Measurements from ENCODE around the gene MAFG.

Gene MAFG

GRCh38 chr17:81928544-81929252 lies 1.2 kb upstream of the MAFG start:
- TF ChIP-seq CTCF (IDR thresholded peaks at IDR 0.05) = no peak
- peaks cover 59% of the 10 kb centered on the region for H3K27me3 ChIP-seq
- no peak overlapping the region for H3K27ac ChIP-seq
- H3K36me3 ChIP-seq = no peaks in the 10 kb centered on the region
- H3K9me3 ChIP-seq = no peaks in the 10 kb centered on the region
- H3K4me3 ChIP-seq (ENCODE audit: low read depth in 1 of 2, low read length in 1 of 2) = peak overlapping the region; percentile 78 to 83
- H3K4me1 ChIP-seq (ENCODE audit: control insufficient read depth in 1 of 2, insufficient read depth in 1 of 2, low read depth in 1 of 2, low read length in 1 of 2) = peaks cover 45% of the 10 kb centered on the region in 2 experiments

DNA sequence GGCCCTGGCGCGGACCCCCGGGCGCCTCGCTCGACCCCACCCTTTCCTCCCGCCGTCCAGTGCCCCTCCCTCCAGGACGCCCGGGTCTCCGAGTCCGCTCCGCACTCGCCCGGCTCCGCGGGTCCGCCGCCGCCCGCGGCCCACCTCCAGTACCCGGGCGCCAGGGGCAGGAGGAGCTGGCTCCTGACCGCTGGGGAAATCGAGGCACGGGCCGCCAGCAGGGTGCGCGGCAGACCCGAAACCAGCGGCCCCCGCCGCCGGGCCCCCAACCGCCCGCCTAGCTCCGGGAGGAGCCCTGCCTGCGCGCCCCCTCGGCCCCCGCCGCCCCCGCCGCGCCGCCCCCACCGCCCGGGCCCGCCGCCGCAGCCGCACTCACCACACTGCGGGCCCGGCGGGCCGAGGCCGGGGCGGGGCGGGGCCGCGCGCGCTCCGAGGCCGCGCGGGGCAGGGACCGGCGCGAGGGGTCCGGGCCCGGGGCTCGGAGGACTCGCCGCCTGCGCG lies 333 bp downstream of the MAFG start:
- no peak for TF ChIP-seq CTCF (IDR thresholded peaks at IDR 0.05)
- peak overlapping the region; percentile 83 to 88 for H3K4me3 ChIP-seq (ENCODE audit: low read depth in 1 of 2, low read length in 1 of 2)
- H3K27me3 ChIP-seq = peaks cover 44% of the 10 kb centered on the region
- H3K36me3 ChIP-seq = no peaks in the 10 kb centered on the region
- peaks cover 58 to 60% of the 10 kb centered on the region in 2 experiments for H3K4me1 ChIP-seq (ENCODE audit: control insufficient read depth in 1 of 2, insufficient read depth in 1 of 2, low read depth in 1 of 2, low read length in 1 of 2)
- peak overlapping the region; percentile 95 for H3K27ac ChIP-seq
- no peaks in the 10 kb centered on the region for H3K9me3 ChIP-seq

DNA sequence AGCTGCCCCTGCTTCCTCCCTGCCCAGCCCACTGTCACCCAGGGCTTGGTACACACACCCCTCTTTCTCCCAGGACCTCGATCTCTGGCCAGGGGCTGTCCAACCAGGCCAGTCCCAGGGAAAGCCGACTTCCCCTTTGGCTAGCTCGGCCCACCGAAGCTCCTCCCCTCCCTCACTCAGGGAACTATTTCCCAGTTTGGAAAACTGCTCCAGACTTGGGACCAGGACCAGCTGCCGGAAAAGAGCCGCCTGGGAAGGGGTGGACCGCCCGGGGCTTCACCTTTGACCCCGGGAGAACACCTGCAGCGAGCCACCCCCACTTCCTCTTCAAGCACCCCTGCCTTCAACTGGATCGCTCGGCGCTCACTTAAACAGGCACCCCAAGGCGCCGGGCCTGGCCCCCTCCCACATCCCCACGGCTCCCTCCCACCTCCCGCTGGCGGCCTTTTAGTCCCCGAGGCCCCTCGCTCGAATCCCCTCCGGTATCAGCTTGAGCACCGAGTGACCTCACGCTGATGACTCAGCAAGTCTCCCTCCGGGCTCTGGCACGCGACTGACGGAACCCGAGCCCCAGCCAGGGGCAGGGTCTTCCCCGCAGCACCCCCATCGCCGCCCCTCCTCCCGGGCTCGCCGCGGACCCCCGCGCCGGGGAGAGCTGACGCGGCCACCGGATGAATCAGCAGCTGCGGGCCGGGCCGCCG lies 934 bp downstream of the MAFG start:
- H3K27me3 ChIP-seq = peaks cover 38% of the 10 kb centered on the region
- no peak for TF ChIP-seq CTCF (IDR thresholded peaks at IDR 0.05)
- no peaks in the 10 kb centered on the region for H3K36me3 ChIP-seq
- no peaks in the 10 kb centered on the region for H3K9me3 ChIP-seq
- H3K27ac ChIP-seq = peak overlapping the region; percentile 95
- peak overlapping the region; percentile 83 to 88 for H3K4me3 ChIP-seq (ENCODE audit: low read depth in 1 of 2, low read length in 1 of 2)
- H3K4me1 ChIP-seq (ENCODE audit: control insufficient read depth in 1 of 2, insufficient read depth in 1 of 2, low read depth in 1 of 2, low read length in 1 of 2) = peaks cover 64 to 66% of the 10 kb centered on the region in 2 experiments

DNA sequence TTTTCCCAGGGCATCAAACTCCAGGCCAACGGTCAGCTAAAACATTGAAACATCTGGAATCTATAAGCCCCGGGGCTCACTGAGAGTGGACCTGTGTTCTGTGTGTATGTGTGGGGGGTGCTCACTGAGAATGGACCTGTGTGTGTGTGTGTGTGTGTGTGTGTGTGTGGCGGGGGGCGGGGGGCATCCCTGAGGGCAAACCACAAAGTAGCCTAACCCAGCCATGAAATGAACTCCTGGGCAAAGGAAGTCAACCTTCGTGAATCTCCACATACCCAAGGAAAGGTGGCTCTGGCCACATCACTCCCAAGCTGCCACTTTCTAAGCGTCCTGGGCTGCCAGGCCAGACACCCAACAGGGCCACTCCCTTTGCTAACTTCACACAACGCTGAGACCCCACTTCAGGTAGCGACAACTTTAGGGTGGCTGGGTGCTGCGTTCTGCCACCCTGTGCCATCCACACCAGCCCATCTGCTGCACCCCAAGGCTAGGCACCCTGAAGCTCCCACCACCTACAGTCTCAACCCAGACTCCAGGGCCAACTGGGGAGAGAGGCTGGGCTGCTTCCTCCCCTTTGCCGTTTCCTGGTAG lies 1.6 kb downstream of the MAFG start:
- Histone ChIP-seq H3K9me3 (no peaks in the 10 kb centered on the region), H3K4me3 (ENCODE audit: low read depth in 1 of 2, low read length in 1 of 2) (peak overlapping the region; percentile 83 to 88), H3K27me3 (peaks cover 32% of the 10 kb centered on the region), H3K27ac (peak overlapping the region; percentile 95), H3K36me3 (no peaks in the 10 kb centered on the region), H3K4me1 (ENCODE audit: control insufficient read depth in 1 of 2, insufficient read depth in 1 of 2, low read depth in 1 of 2, low read length in 1 of 2) (peaks cover 71 to 72% of the 10 kb centered on the region in 2 experiments)
- no peak for TF ChIP-seq CTCF (IDR thresholded peaks at IDR 0.05)

- Histone ChIP-seq H3K9me3 (no peaks in the 10 kb centered on the region), H3K36me3 (no peaks in the 10 kb centered on the region), H3K27ac (peak overlapping the region; percentile 95), H3K4me1 (ENCODE audit: control insufficient read depth in 1 of 2, insufficient read depth in 1 of 2, low read depth in 1 of 2, low read length in 1 of 2) (peaks cover 82 to 83% of the 10 kb centered on the region in 2 experiments), H3K27me3 (peaks cover 21% of the 10 kb centered on the region), H3K4me3 (ENCODE audit: low read depth in 1 of 2, low read length in 1 of 2) (peak overlapping the region; percentile 83 to 88)
- TF ChIP-seq CTCF (IDR thresholded peaks at IDR 0.05) = no peak
These were observed 2.7 kb downstream of the MAFG start for GRCh38 chr17:81924557-81925532.

Measured in neutrophil (primary cell).